ENCODE measurements around the gene CORO6. TPM values are rescaled to one million over a fixed set of nuclear protein-coding genes. Genes with fewer than 3 reads are reported as not detected.

CORO6 gene
- total and polyA plus RNA-seq, 2 of the 13 experiments (the other 11 are each of a cell fraction or from before 2014, with no cell fraction given): 0.42 to 0.82 TPM

- TF ChIP-seq ARID4A (CRISPR knock-in tag; IDR thresholded peaks at IDR 0.05; ENCODE audit: borderline replicate concordance) (peak; percentile 71), ZNF432 (CRISPR knock-in tag; IDR thresholded peaks at IDR 0.05; ENCODE audit: borderline replicate concordance) (no peak), ZGPAT (CRISPR knock-in tag; IDR thresholded peaks at IDR 0.05) (peak; percentile 56), ZNF761 (CRISPR knock-in tag; conservative IDR thresholded peaks at IDR 0.05) (0 out of 2 replicates have a peak, but pooled peaks have one; percentile 48), RBFOX2 (IDR thresholded peaks at IDR 0.05; ENCODE audit: low read depth, low read length) (no peak), SMAD3 (CRISPR knock-in tag; IDR thresholded peaks at IDR 0.05) (no peak), BRD4 (CRISPR knock-in tag; IDR thresholded peaks at IDR 0.05) (no peak), MBD4 (IDR thresholded peaks at IDR 0.05; ENCODE audit: borderline replicate concordance, low read length) (no peak), ZNF337 (CRISPR knock-in tag; IDR thresholded peaks at IDR 0.05; ENCODE audit: borderline replicate concordance, low read depth) (peak; percentile 41; the same call in 1 of the 2 replicates), MTF2 (CRISPR knock-in tag; IDR thresholded peaks at IDR 0.05; ENCODE audit: borderline replicate concordance) (peak; percentile 71; the same call in 1 of the 2 replicates), ZNF543 (CRISPR knock-in tag; IDR thresholded peaks at IDR 0.05) (peak; percentile 39; the same call in 1 of the 2 replicates), ZNF121 (CRISPR knock-in tag; IDR thresholded peaks at IDR 0.05) (peak; percentile 2; the same call in 1 of the 2 replicates), FOXO1 (CRISPR knock-in tag; IDR thresholded peaks at IDR 0.05) (0 out of 2 replicates have a peak, but pooled peaks have one; percentile 20), ZFP62 (CRISPR knock-in tag; IDR thresholded peaks at IDR 0.05) (no peak)
- TF ChIP-seq, protein P1, sequence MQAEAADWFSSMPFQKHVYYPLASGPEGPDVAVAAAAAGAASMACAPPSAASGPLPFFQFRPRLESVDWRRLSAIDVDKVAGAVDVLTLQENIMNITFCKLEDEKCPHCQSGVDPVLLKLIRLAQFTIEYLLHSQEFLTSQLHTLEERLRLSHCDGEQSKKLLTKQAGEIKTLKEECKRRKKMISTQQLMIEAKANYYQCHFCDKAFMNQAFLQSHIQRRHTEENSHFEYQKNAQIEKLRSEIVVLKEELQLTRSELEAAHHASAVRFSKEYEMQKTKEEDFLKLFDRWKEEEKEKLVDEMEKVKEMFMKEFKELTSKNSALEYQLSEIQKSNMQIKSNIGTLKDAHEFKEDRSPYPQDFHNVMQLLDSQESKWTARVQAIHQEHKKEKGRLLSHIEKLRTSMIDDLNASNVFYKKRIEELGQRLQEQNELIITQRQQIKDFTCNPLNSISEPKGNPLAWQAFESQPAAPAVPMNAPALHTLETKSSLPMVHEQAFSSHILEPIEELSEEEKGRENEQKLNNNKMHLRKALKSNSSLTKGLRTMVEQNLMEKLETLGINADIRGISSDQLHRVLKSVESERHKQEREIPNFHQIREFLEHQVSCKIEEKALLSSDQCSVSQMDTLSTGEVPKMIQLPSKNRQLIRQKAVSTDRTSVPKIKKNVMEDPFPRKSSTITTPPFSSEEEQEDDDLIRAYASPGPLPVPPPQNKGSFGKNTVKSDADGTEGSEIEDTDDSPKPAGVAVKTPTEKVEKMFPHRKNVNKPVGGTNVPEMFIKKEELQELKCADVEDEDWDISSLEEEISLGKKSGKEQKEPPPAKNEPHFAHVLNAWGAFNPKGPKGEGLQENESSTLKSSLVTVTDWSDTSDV (CRISPR knock-in tag; IDR thresholded peaks at IDR 0.05): 0 out of 2 replicates have a peak, but pooled peaks have one; percentile 32
- TF ChIP-seq, protein P2, sequence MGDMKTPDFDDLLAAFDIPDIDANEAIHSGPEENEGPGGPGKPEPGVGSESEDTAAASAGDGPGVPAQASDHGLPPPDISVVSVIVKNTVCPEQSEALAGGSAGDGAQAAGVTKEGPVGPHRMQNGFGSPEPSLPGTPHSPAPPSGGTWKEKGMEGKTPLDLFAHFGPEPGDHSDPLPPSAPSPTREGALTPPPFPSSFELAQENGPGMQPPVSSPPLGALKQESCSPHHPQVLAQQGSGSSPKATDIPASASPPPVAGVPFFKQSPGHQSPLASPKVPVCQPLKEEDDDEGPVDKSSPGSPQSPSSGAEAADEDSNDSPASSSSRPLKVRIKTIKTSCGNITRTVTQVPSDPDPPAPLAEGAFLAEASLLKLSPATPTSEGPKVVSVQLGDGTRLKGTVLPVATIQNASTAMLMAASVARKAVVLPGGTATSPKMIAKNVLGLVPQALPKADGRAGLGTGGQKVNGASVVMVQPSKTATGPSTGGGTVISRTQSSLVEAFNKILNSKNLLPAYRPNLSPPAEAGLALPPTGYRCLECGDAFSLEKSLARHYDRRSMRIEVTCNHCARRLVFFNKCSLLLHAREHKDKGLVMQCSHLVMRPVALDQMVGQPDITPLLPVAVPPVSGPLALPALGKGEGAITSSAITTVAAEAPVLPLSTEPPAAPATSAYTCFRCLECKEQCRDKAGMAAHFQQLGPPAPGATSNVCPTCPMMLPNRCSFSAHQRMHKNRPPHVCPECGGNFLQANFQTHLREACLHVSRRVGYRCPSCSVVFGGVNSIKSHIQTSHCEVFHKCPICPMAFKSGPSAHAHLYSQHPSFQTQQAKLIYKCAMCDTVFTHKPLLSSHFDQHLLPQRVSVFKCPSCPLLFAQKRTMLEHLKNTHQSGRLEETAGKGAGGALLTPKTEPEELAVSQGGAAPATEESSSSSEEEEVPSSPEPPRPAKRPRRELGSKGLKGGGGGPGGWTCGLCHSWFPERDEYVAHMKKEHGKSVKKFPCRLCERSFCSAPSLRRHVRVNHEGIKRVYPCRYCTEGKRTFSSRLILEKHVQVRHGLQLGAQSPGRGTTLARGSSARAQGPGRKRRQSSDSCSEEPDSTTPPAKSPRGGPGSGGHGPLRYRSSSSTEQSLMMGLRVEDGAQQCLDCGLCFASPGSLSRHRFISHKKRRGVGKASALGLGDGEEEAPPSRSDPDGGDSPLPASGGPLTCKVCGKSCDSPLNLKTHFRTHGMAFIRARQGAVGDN (CRISPR knock-in tag; IDR thresholded peaks at IDR 0.05): peak; percentile 89
Observed at GRCh38 chr17:29565643-29566472, 56.9 kb downstream of the CORO6 start (continued).
